OCI-LY3 (cell line): Measurements from ENCODE around the gene RBM44.

ENCODE experiments used
- EZH2phosphoT487 ChIP-seq: fragments of 200-600 bp; shearing (Covaris generic); IDR thresholded peaks from 2 replicates; pipeline ENCODE4 v1.6.1; 2018; ENCODE audit warnings: antibody characterized with exemption, mixed run types, low read depth
- TF ChIP-seq, protein P1 (sequence below): fragments of 200-600, 300-600 bp; sonication (generic); IDR thresholded peaks from 2 replicates; pipeline ENCODE4 v1.5.1; 2014; ENCODE audit warnings: antibody characterized with exemption, low read length, low read depth

DNA sequence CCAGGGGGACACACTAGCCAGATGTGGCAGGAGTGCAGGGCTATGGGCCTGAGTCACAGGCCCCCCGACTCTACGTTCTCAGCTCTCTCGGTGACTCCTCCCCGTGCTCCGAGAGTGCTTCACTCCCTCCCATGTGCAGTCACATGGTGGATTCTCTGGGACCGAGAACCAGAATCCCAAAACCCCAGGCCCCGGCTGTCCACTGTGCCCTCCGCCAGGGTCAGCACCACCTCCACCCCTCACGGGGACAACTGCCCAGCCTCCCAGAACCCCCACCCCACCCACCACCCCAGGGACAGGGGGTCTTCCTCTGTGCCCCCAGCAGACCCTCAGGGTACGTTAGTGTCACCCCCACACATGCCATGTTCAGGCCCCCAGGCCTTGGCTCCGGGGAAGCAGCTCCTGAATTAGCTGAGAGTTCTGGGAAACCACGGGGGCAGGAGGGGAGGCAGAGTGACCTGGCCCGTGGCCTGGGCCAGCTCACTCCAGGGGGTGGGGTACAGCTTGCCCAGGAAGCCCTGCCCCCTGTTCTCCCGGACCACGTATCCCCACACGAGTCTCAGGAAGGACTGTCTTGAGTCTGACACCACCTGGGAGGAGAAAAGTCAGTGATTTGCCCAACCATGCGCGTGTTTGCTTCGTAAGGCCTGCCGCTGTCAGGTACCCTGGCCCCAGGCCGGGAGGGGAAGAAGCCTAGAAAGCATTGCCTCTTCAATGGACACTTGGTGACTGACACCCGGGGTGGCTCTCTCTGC is 65.3 kb downstream of the RBM44 start:
- TF ChIP-seq, protein P1, sequence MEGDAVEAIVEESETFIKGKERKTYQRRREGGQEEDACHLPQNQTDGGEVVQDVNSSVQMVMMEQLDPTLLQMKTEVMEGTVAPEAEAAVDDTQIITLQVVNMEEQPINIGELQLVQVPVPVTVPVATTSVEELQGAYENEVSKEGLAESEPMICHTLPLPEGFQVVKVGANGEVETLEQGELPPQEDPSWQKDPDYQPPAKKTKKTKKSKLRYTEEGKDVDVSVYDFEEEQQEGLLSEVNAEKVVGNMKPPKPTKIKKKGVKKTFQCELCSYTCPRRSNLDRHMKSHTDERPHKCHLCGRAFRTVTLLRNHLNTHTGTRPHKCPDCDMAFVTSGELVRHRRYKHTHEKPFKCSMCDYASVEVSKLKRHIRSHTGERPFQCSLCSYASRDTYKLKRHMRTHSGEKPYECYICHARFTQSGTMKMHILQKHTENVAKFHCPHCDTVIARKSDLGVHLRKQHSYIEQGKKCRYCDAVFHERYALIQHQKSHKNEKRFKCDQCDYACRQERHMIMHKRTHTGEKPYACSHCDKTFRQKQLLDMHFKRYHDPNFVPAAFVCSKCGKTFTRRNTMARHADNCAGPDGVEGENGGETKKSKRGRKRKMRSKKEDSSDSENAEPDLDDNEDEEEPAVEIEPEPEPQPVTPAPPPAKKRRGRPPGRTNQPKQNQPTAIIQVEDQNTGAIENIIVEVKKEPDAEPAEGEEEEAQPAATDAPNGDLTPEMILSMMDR: no peak
- TF ChIP-seq EZH2phosphoT487: no peak
